GM12873 (cell line): ENCODE measurements around the gene TP53BP2.

Experiments
- CTCF ChIP-seq: IDR thresholded peaks from 2 replicates; pipeline ENCODE4 v1.5.1; 2012; ENCODE audit warnings: low read depth, mild to moderate bottlenecking, moderate library complexity, low read length, control low read depth; ENCODE audit not compliant: insufficient read depth; ENCODE audit errors: missing control alignments

TP53BP2 gene

GRCh38 chr1:223845810-223846682 lies at the start of gene TP53BP2:
TP53BP2 (minus strand) TSS chr1:223845947; CDS start chr1:223845680, 267 bp downstream.
- peak; percentile 58 for TF ChIP-seq CTCF

- no peak for TF ChIP-seq CTCF
Measured at GRCh38 chr1:223887747-223888418, 42.1 kb upstream of the TP53BP2 start.

GRCh38 chr1:223886516-223886921 lies 40.8 kb upstream of the TP53BP2 start:
- no peak for TF ChIP-seq CTCF

GRCh38 chr1:223885614-223886013 lies 39.9 kb upstream of the TP53BP2 start:
- TF ChIP-seq CTCF, result no peak

GRCh38 chr1:223878598-223879325 lies 33.0 kb upstream of the TP53BP2 start:
- TF ChIP-seq CTCF, result no peak

GRCh38 chr1:223877804-223878203 lies 32.1 kb upstream of the TP53BP2 start:
- no peak for TF ChIP-seq CTCF

GRCh38 chr1:223876590-223876989 lies 30.8 kb upstream of the TP53BP2 start:
- TF ChIP-seq CTCF, result no peak
